GM12875 (cell line): ENCODE measurements around the gene MME.

Experiments
- H3K4me3 ChIP-seq: one replicate; pipeline ENCODE4 v1.5.1; 2011; ENCODE audit warnings: low read depth, low read length, control low read depth
- CTCF ChIP-seq: IDR thresholded peaks from 2 replicates; pipeline ENCODE4 v1.5.1; 2011; ENCODE audit warnings: low read depth, mild to moderate bottlenecking, control low read depth, inconsistent platforms, low read length, moderate library complexity, borderline replicate concordance; ENCODE audit not compliant: insufficient read depth

The MME gene

GRCh38 chr3:155069729-155070128 lies 10.4 kb upstream of the MME start:
- no peak for TF ChIP-seq CTCF
- no peak overlapping the region for H3K4me3 ChIP-seq

GRCh38 chr3:155070316-155070715 lies 9.8 kb upstream of the MME start:
- no peak overlapping the region for H3K4me3 ChIP-seq
- no peak for TF ChIP-seq CTCF

GRCh38 chr3:155070932-155071387 lies 9.2 kb upstream of the MME start:
- no peak overlapping the region for H3K4me3 ChIP-seq
- no peak for TF ChIP-seq CTCF

GRCh38 chr3:155075200-155075599 lies 4.9 kb upstream of the MME start:
- no peak overlapping the region for H3K4me3 ChIP-seq
- no peak for TF ChIP-seq CTCF

GRCh38 chr3:155076888-155077287 lies 3.2 kb upstream of the MME start:
- TF ChIP-seq CTCF: no peak
- no peak overlapping the region for H3K4me3 ChIP-seq

GRCh38 chr3:155078711-155079467 lies 1.2 kb upstream of the MME start:
- H3K4me3 ChIP-seq: no peak overlapping the region
- no peak for TF ChIP-seq CTCF

- TF ChIP-seq CTCF: no peak
- H3K4me3 ChIP-seq: no peak overlapping the region
Observed at GRCh38 chr3:155079468-155079745, 712 bp upstream of the MME start.
